ENCODE data around the gene LRRC32.

LRRC32 gene

DNA sequence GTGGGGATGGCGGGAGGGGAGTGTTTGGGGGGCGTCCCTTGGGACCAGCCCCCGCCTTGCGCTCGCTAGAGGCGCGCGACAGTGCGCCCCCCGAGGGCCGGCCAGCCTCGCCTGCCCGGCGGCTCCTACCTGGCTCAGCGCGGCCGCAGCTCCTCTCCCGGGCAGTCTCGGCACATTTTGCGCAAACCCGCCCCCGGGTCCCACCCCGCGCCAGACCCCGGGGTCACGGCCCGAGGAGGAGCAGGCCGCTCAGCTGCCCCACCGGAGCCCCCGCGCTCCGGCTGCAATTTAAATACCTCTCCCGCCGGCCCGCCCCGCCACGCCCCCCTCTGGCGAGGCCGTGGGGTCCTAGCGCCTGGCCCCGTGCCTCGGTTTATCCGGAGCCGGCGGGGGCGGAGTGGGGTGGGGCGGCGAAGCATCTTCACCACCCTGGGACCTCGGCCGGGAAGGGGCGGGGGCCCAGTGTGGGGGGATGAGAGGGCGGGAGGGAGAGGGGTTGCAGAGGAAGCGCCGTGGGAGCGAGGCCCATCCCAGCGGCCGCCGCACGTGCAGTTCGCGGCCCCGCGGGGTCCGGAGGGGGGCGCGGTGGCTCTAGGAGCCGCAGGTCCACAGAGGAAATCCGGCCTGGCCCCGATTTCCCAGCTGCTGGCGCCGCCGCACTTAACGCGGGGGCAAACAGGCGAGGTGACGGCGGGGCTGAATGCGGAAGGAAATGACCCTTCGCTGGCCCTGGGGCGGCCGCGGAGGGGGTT, at the start of gene LRRC32:
Gene LRRC32, minus strand, starts transcription at position 263 of the 752 bp plus-strand sequence. CDS start 4,793 bp downstream, outside the sequence.
- DNase-seq, result no peak

- no peak for DNase-seq
Observed at GRCh38 chr11:76719686-76720085, 49.1 kb upstream of the LRRC32 start.

DNA sequence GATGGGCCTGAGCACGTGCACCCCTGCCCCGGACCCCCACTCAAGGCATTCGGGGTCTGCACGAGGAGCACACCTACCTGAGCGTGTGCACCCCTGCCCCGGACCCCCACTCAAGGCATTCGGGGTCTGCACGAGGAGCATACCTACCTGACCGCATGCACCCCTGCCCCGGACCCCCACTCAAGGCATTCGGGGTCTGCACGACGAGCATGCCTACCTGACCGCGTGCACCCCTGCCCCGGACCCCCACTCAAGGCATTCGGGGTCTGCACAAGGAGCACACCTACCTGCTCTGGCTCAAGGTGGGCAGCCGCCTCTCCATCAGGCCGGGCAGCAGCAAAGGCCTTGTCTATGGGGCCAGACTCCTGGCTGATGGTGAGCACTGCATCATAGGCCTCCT, 48.7 kb upstream of the LRRC32 start:
- DNase-seq, result no peak

GRCh38 chr11:76717816-76718215, 47.3 kb upstream of the LRRC32 start:
- DNase-seq, result no peak

DNA sequence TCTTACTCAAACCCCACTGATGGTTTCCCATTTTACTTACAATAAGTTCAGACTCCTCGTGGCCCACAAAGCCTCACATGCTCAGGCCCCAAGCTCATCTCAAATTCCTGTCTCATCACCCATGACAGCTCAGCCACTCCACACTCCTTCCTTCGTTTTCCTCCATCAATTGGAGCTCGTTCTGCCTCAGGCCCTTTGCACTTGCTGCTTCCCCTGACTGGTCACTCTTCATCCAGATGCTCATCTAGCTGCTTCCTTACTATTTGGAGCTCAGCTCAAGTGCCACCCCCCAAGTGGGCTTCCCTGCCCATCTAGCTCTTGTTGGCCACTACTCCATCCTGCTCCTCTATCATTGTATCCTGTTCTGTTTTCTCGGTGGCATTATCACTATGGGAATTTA, 46.8 kb upstream of the LRRC32 start:
- no peak for DNase-seq

DNA sequence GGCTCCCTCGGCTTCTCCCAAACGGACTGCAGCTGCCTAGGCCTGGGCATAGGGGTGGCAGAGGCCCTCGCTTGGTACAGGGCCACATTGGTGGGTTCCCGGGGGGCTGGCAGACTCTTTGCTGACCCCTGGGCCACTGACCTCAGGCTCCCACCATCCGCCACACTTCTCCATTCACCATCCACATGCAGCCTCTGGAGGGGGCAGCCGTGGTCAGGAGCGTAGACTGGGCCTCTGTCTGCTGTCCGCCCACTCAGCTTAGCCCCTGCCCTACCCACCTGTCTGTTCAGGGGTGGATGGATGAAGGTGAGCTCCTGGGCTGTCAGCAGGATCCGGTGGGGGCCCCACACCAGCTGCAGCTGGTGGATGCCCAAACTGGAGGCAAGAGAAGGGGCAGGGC, 45.7 kb upstream of the LRRC32 start:
- DNase-seq, result no peak

DNA sequence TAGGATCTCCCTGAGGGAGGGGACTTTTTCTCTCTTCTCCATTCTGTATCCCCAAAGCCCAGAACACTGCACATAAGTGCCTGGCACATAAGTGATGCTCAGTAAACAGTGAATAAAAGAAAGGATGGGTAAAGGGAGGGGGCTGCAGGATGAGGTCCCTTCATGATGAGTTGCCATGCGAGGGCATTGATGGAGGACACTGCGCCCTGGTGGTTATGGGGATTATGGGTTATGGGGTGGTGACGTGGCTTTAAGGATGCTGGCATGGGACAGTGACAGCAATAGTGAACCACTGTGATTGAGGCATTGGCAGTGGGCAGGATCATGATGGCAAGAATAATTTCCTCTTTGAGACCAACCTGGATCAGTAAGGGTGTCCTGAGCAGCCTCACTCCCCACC, 43.9 kb upstream of the LRRC32 start:
- DNase-seq, result no peak

DNA sequence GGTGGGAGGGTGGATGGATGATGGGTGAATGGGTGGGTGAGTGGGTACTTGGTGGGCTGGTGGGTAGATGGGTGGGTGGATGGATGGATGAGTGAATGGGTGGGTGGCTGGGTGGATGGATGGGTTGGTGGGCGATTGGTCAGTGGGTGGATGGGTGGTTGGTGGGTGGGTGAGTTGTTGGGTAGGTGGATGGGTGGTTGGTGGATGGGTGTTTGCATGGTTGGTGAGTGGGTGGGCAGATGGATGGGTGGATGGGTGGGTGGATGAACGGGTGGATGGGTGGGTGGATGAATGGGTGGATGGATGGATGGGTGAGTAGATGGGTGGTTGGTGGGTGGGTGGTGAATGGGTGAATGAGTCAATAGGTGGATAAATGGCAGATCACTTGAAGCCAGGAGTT, 43.0 kb upstream of the LRRC32 start:
- no peak for DNase-seq

- no peak for DNase-seq
Observed at GRCh38 chr11:76712125-76712524, 41.6 kb upstream of the LRRC32 start.

GRCh38 chr11:76709756-76710155, 39.2 kb upstream of the LRRC32 start:
- no peak for DNase-seq

DNA sequence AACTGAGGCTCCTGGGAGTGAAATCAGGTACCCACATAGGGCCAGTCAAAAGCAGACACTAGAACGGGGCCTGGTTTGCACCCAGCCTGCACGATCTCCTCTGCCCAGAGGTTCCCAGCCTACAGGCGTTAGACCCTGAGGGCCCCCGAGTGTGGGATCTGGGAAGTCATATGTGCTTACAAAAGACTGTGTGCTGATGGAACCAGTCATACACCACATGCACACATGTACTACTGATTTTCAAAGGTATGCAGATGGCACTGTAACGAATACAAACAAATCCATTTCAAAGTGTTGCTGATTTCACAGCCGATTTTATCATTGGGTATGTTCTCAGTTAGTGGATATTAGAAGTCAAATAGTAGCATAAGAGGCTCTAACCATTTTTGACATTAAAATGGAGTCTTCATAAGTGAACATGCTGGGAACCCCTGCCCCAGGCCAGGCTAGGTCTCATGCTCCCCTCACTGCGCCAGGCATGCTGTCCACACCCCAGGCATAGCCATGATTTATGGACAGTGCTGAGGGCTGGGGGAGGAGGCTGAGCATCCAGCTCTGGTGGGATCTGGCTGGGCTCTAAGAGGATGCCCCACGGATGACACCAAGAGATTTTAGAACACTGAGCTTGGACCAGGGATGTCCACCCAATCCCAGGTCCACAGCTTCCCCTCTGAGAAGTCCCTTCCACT, 38.6 kb upstream of the LRRC32 start:
- DNase-seq, result no peak

- no peak for DNase-seq
Observed at GRCh38 chr11:76707293-76707825, 36.8 kb upstream of the LRRC32 start.

DNA sequence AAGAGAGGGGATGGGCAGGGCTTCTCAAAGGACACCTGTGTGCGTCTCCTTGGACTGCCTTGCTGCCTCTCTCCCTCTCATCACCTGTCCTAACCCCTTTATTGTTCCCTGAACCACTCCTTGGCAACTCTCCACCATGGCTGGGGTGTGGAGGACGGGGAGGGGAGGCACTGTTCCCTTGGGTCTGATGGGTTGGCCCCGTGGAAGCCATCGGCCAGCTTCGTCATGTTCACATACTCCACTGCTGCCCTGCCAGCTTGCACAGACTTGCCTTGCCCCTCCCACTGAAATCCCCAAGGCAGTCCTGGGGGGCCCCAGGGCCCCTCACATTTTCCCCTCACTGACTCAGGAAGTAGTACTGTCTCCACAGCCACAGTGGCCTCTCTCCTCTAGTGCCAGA, 36.1 kb upstream of the LRRC32 start:
- DNase-seq, result no peak

GRCh38 chr11:76705826-76706225, 35.3 kb upstream of the LRRC32 start:
- no peak for DNase-seq

DNA sequence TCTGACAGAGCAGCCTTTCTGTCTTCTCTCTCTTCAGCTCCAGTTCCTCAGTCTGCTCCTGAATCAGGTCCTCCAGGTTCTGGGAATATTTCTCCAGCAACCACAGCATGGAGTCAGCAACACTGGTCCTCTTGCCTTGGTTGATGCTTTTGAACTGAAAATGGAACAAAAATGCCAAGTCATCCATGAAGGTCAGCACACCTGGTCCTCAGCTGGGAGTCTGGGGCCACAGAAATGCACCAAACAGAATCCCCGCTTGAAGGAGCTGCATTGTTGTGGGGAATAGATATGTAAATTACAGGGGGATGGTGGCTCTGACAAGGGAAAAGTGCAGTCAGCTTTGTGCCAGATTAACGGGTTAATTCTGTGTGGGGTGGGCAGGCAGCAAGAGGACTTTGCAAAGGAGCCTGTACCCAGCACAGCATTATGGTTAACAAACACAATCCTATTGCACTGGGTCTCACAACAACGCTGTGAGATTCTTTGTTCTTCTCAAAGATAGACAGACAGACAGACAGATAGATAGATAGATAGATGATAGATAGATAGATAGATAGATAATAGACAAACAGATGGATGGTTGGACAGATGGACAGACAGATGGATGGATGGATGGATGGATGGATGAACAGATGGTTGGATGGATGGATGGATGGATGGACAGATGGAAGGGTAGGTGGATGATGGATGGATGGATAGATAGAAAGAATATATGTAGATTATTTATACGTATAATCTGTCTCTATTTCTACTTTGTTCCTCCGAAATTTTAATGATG, 33.8 kb upstream of the LRRC32 start:
- no peak for DNase-seq

GRCh38 chr11:76703707-76704106, 33.2 kb upstream of the LRRC32 start:
- DNase-seq, result no peak

GRCh38 chr11:76702336-76703128, 32.0 kb upstream of the LRRC32 start:
- no peak for DNase-seq

- no peak for DNase-seq
Observed at GRCh38 chr11:76701294-76702040, 30.9 kb upstream of the LRRC32 start.

GRCh38 chr11:76700177-76701100, 29.9 kb upstream of the LRRC32 start:
- no peak for DNase-seq

GRCh38 chr11:76699451-76700091, 29.0 kb upstream of the LRRC32 start:
- DNase-seq, result no peak
